ENCODE measurements around the gene TUBGCP2.

TUBGCP2 gene

GRCh38 chr10:133249094-133249780 lies 59.4 kb downstream of the TUBGCP2 start:
- peaks cover 4% of the 10 kb centered on the region for H3K4me1 ChIP-seq (ENCODE audit: insufficient read depth, low read length, poor library complexity, severe bottlenecking)
- H3K9ac ChIP-seq (ENCODE audit: low read depth, low read length, poor library complexity, severe bottlenecking): no peak overlapping the region
- no peak; the same call in 1 of the 2 replicates for TF ChIP-seq CTCF (conservative IDR thresholded peaks at IDR 0.05; ENCODE audit: low read length)
- no peak for TF ChIP-seq EZH2phosphoT487 (IDR thresholded peaks at IDR 0.05; ENCODE audit: borderline replicate concordance)
- H3K9me3 ChIP-seq (ENCODE audit: insufficient read depth, low read depth, low read length): no peaks in the 10 kb centered on the region
- H3K27me3 ChIP-seq (ENCODE audit: insufficient read depth, low read length, poor library complexity, severe bottlenecking): no peaks in the 10 kb centered on the region
- no peaks in the 10 kb centered on the region for H3K9me2 ChIP-seq (replicated peaks; ENCODE audit: low read depth, low read length)
- no peaks in the 10 kb centered on the region for H3K36me3 ChIP-seq (ENCODE audit: insufficient read depth, low read length)
- no peak overlapping the region for H2AFZ ChIP-seq (ENCODE audit: low read length)
- no peak overlapping the region for H3K4me3 ChIP-seq (ENCODE audit: low read length, poor library complexity, severe bottlenecking)
- no peak overlapping the region for H3K4me2 ChIP-seq (ENCODE audit: low read depth, low read length, poor library complexity, severe bottlenecking)
- H3K79me2 ChIP-seq (ENCODE audit: insufficient read depth, low read length): no peaks in the 10 kb centered on the region
- no peaks in the 10 kb centered on the region for H3F3A ChIP-seq (ENCODE audit: low read depth)
- no peaks in the 10 kb centered on the region for H4K20me1 ChIP-seq (ENCODE audit: insufficient read depth, low read length, poor library complexity, severe bottlenecking)

GRCh38 chr10:133248334-133248715 lies 60.3 kb downstream of the TUBGCP2 start:
- H2AFZ ChIP-seq (ENCODE audit: low read length): no peak overlapping the region

GRCh38 chr10:133247681-133248333 lies 60.9 kb downstream of the TUBGCP2 start:
- Histone ChIP-seq H2AFZ (ENCODE audit: low read length) (no peak overlapping the region), H3K4me2 (ENCODE audit: low read depth, low read length, poor library complexity, severe bottlenecking) (no peak overlapping the region), H3K4me3 (ENCODE audit: low read length, poor library complexity, severe bottlenecking) (no peak overlapping the region), H3F3A (ENCODE audit: low read depth) (no peaks in the 10 kb centered on the region), H3K9me2 (replicated peaks; ENCODE audit: low read depth, low read length) (no peaks in the 10 kb centered on the region), H3K9me3 (ENCODE audit: insufficient read depth, low read depth, low read length) (no peaks in the 10 kb centered on the region), H4K20me1 (ENCODE audit: insufficient read depth, low read length, poor library complexity, severe bottlenecking) (no peaks in the 10 kb centered on the region), H3K36me3 (ENCODE audit: insufficient read depth, low read length) (no peaks in the 10 kb centered on the region), H3K79me2 (ENCODE audit: insufficient read depth, low read length) (no peaks in the 10 kb centered on the region), H3K27me3 (ENCODE audit: insufficient read depth, low read length, poor library complexity, severe bottlenecking) (no peaks in the 10 kb centered on the region), H3K9ac (ENCODE audit: low read depth, low read length, poor library complexity, severe bottlenecking) (no peak overlapping the region), H3K4me1 (ENCODE audit: insufficient read depth, low read length, poor library complexity, severe bottlenecking) (peaks cover 4% of the 10 kb centered on the region)
- no peak for TF ChIP-seq CTCF (conservative IDR thresholded peaks at IDR 0.05; ENCODE audit: low read length)
- TF ChIP-seq EZH2phosphoT487 (IDR thresholded peaks at IDR 0.05; ENCODE audit: borderline replicate concordance): no peak

More at GRCh38 chr10:133248334-133248715, 60.3 kb downstream of the TUBGCP2 start:
- H3F3A ChIP-seq (ENCODE audit: low read depth): no peaks in the 10 kb centered on the region
- H4K20me1 ChIP-seq (ENCODE audit: insufficient read depth, low read length, poor library complexity, severe bottlenecking): no peaks in the 10 kb centered on the region
- no peaks in the 10 kb centered on the region for H3K36me3 ChIP-seq (ENCODE audit: insufficient read depth, low read length)
- no peak overlapping the region for H3K4me3 ChIP-seq (ENCODE audit: low read length, poor library complexity, severe bottlenecking)
- no peaks in the 10 kb centered on the region for H3K79me2 ChIP-seq (ENCODE audit: insufficient read depth, low read length)
- H3K9me2 ChIP-seq (replicated peaks; ENCODE audit: low read depth, low read length): no peaks in the 10 kb centered on the region
- no peak overlapping the region for H3K4me2 ChIP-seq (ENCODE audit: low read depth, low read length, poor library complexity, severe bottlenecking)
- H3K9me3 ChIP-seq (ENCODE audit: insufficient read depth, low read depth, low read length): no peaks in the 10 kb centered on the region
- TF ChIP-seq CTCF (conservative IDR thresholded peaks at IDR 0.05; ENCODE audit: low read length) (no peak), EZH2phosphoT487 (IDR thresholded peaks at IDR 0.05; ENCODE audit: borderline replicate concordance) (no peak)
- H3K4me1 ChIP-seq (ENCODE audit: insufficient read depth, low read length, poor library complexity, severe bottlenecking): peaks cover 4% of the 10 kb centered on the region
- H3K27me3 ChIP-seq (ENCODE audit: insufficient read depth, low read length, poor library complexity, severe bottlenecking): no peaks in the 10 kb centered on the region
- no peak overlapping the region for H3K9ac ChIP-seq (ENCODE audit: low read depth, low read length, poor library complexity, severe bottlenecking)

All from Loucy (cell line).